ENCODE data around the gene FRYL.

- TF ChIP-seq CTCF (conservative IDR thresholded peaks at IDR 0.05 in 1 of 2, IDR thresholded peaks at IDR 0.05 in 1 of 2; ENCODE audit: low read depth in 1 of 2, low read length in 2 of 2) = no peak
- TF ChIP-seq EZH2 (IDR thresholded peaks at IDR 0.05; ENCODE audit: low read length, missing control alignments) = no peak
These were observed 35.4 kb upstream of the FRYL start for GRCh38 chr4:48815483-48815882.

Data from fibroblast of lung (primary cell).